Psoas muscle (tissue), 8 donors: ENCODE measurements around the gene PTPRM. TPM values are rescaled to one million over a fixed set of nuclear protein-coding genes. Genes with fewer than 3 reads are reported as not detected.

Experiments used
- ATAC-seq, 4 donors: fragments of 200-7000 bp; cut with Tn5 transposase; one replicate each; pipeline ENCODE4 v1.9.1; 2020; ENCODE audit warnings: moderate library complexity in 3 of 4, mild to moderate bottlenecking in 2 of 4
- DNase-seq, 2 donors: peaks; one replicate each; pipeline ENCODE4 v3.0.0-alpha.2; 2020
- H3K27ac ChIP-seq: fragments of 200-600 bp; one replicate; pipeline ENCODE4 v1.8.0; 2022
- H3K27me3 ChIP-seq, 3 donors: fragments of 200-600 bp in 1 of 3; one replicate each; pipeline versions ENCODE4 v1.6.1 to v1.8.0; 2013 to 2022; ENCODE audit warnings: low read length in 2 of 3, mild to moderate bottlenecking in 2 of 3, moderate library complexity in 1 of 3; ENCODE audit not compliant: insufficient read depth in 3 of 3
- H3K36me3 ChIP-seq, 2 donors: fragments of 200-600 bp in 1 of 2; one replicate each; pipeline versions ENCODE4 v1.6.1 to v1.8.0; 2013 to 2022; ENCODE audit warnings: low read depth in 1 of 2, mild to moderate bottlenecking in 1 of 2, moderate library complexity in 1 of 2; ENCODE audit not compliant: insufficient read depth in 1 of 2
- H3K4me1 ChIP-seq: fragments of 200-600 bp; one replicate; pipeline ENCODE4 v1.8.0; 2022
- H3K4me3 ChIP-seq: fragments of 200-600 bp; one replicate; pipeline ENCODE4 v1.8.0; 2022; ENCODE audit warnings: mild to moderate bottlenecking
- H3K9me3 ChIP-seq: fragments of 200-600 bp; one replicate; pipeline ENCODE4 v1.8.0; 2022
- CTCF ChIP-seq: fragments of 200-600 bp; IDR thresholded peaks from one replicate; pipeline ENCODE4 v1.8.0; 2022; ENCODE audit warnings: antibody characterized with exemption
- WGBS, 3 donors: extraction: QIAGEN DNeasy Blood & Tissue Kit; methylation state at CpG; one replicate each; pipeline versions ENCODE4 v1.1.6 to v1.1.7; 2013; 5-methylcytosine and 5-hydroxymethylcytosine counted together
- intact Hi-C, 2 donors: fragments of 100-400 bp; cut with DNase I; formaldehyde crosslinking; loops; one replicate each; pipeline versions ENCODE4 v1.11.0 to v1.14.2; 2022
- polyA plus RNA-seq, 3 donors: library from polyadenylated mRNA; stranded (reverse); fragments of 200-250 nt; gene quantifications; one replicate each; pipeline ENCODE4 v1.2.3, GENCODE V29; 2013
- total RNA-seq, 4 donors: library from RNA; stranded (reverse); fragmentation: NEBNext Ultra II Directional in 2 of 4; extraction: Animal tissue kit (Norgen Biotek cat#: 25700) in 2 of 4; gene quantifications; one replicate each; pipeline versions ENCODE4 v1.2.1 to v1.2.4, GENCODE V29; 2021 to 2023
- donor health status: healthy with polysubstance abuse.
- donor health status: DM: no; HTN: no; CAD: no; lungs with moderate emphysema.
- donor health status: Bipolar disorder and iron deficiency.
- donor health status: healthy.
- donor health status: DM: yes; HTN: yes; CAD: no.
- donor health status: DM: no; HTN: no; CAD: no.
- donor health status: DM: no; HTN: no; CAD: no.
- donor health status: DM: yes; HTN: yes; CAD: no.

Gene PTPRM
- total and polyA plus RNA-seq, 7 donors: 27.4 to 78.9 (median 39.0) TPM

- no peak for ATAC-seq
Measured at GRCh38 chr18:7541835-7542234, 25.3 kb upstream of the PTPRM start.

GRCh38 chr18:7544686-7545085 is 22.4 kb upstream of the PTPRM start:
- ATAC-seq (no peak), DNase-seq (no peak)
- no peaks in the 10 kb centered on the region for H3K36me3 ChIP-seq
- no peaks in the 10 kb centered on the region for H3K4me1 ChIP-seq
- no peaks in the 10 kb centered on the region for H3K9me3 ChIP-seq
- no peaks in the 10 kb centered on the region for H3K27me3 ChIP-seq
- no peak for TF ChIP-seq CTCF
- WGBS, 3 donors: 87 to 97% (median 88%) methylated on average over 1 of the region's 1 CpG
- intact Hi-C loops: no loop called here
- H3K27ac ChIP-seq: no peak overlapping the region
- H3K4me3 ChIP-seq: no peak overlapping the region

More at GRCh38 chr18:7541835-7542234, 25.3 kb upstream of the PTPRM start:
- intact Hi-C loops: no loop called here
- DNase-seq: no peak
- H3K36me3 ChIP-seq: no peaks in the 10 kb centered on the region
- 89 to 91% (median 90%) methylated on average over 5 of the region's 5 CpGs for WGBS, 3 donors
- H3K4me1 ChIP-seq: peaks cover 7% of the 10 kb centered on the region
- H3K27me3 ChIP-seq: no peaks in the 10 kb centered on the region
- H3K4me3 ChIP-seq: no peak overlapping the region
- no peaks in the 10 kb centered on the region for H3K9me3 ChIP-seq
- TF ChIP-seq CTCF: no peak
- no peak overlapping the region for H3K27ac ChIP-seq

GRCh38 chr18:7545734-7546133 is 21.4 kb upstream of the PTPRM start:
- Histone ChIP-seq H3K4me3 (no peak overlapping the region), H3K9me3 (no peaks in the 10 kb centered on the region), H3K27ac (no peak overlapping the region), H3K4me1 (no peaks in the 10 kb centered on the region), H3K36me3 (no peaks in the 10 kb centered on the region), H3K27me3 (no peaks in the 10 kb centered on the region)
- DNase-seq (no peak), ATAC-seq (no peak)
- intact Hi-C loops: no loop called here
- 64 to 77% (median 70%) methylated on average over 5 of the region's 5 CpGs for WGBS, 3 donors
- TF ChIP-seq CTCF: no peak

- no peak for TF ChIP-seq CTCF
- intact Hi-C loops: no loop called here
- H3K4me3 ChIP-seq: no peak overlapping the region
- ATAC-seq (no peak), DNase-seq (no peak)
- H3K36me3 ChIP-seq: no peaks in the 10 kb centered on the region
- 79 to 90% (median 86%) methylated on average over 11 of the region's 11 CpGs for WGBS, 3 donors
- no peak overlapping the region for H3K27ac ChIP-seq
- H3K27me3 ChIP-seq: no peaks in the 10 kb centered on the region
- no peaks in the 10 kb centered on the region for H3K9me3 ChIP-seq
- no peaks in the 10 kb centered on the region for H3K4me1 ChIP-seq
Measured at GRCh38 chr18:7548221-7548620, 18.9 kb upstream of the PTPRM start.

- no peak overlapping the region for H3K4me3 ChIP-seq
- no peaks in the 10 kb centered on the region for H3K4me1 ChIP-seq
- ATAC-seq (no peak), DNase-seq (no peak)
- no peaks in the 10 kb centered on the region for H3K27me3 ChIP-seq
- TF ChIP-seq CTCF: no peak
- no peak overlapping the region for H3K27ac ChIP-seq
- WGBS, 3 donors: 61 to 63% (median 61%) methylated on average over 3 of the region's 3 CpGs
- intact Hi-C loops: no loop called here
- H3K9me3 ChIP-seq: no peaks in the 10 kb centered on the region
- H3K36me3 ChIP-seq: no peaks in the 10 kb centered on the region
Measured at GRCh38 chr18:7548721-7549120, 18.4 kb upstream of the PTPRM start.
